ENCODE data around the gene SAMD9.
"Not testable (repeated sequence)": the region's sequence is repeated elsewhere in the genome, so short reads cannot be mapped to it uniquely, and the experiment has no call there.

SAMD9 gene

DNA sequence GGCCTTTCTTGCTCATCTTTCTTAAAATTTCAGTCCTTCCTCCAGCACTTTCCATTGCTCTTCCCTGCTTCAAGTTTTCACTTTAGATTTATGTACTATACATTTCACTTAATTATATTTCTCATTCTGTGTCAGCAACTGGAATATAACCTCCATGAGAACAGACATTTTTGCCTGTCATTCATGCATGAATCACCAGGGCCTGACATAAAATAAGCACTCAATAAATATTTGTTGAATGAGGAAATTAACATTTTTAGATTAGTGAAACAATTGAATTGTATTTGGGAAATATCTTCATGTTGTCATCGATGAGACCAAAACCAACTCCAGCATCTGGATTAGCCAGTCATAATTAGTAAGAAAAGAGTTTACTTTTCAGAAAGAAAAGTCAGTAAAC lies 24.3 kb upstream of the SAMD9 start:
- TF ChIP-seq, protein P1, sequence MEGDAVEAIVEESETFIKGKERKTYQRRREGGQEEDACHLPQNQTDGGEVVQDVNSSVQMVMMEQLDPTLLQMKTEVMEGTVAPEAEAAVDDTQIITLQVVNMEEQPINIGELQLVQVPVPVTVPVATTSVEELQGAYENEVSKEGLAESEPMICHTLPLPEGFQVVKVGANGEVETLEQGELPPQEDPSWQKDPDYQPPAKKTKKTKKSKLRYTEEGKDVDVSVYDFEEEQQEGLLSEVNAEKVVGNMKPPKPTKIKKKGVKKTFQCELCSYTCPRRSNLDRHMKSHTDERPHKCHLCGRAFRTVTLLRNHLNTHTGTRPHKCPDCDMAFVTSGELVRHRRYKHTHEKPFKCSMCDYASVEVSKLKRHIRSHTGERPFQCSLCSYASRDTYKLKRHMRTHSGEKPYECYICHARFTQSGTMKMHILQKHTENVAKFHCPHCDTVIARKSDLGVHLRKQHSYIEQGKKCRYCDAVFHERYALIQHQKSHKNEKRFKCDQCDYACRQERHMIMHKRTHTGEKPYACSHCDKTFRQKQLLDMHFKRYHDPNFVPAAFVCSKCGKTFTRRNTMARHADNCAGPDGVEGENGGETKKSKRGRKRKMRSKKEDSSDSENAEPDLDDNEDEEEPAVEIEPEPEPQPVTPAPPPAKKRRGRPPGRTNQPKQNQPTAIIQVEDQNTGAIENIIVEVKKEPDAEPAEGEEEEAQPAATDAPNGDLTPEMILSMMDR (IDR thresholded peaks at IDR 0.05; ENCODE audit: borderline replicate concordance, insufficient read depth, low read depth, low read length), result no peak
- no peak overlapping the region for H3K4me3 ChIP-seq (ENCODE audit: low read depth, low read length)

DNA sequence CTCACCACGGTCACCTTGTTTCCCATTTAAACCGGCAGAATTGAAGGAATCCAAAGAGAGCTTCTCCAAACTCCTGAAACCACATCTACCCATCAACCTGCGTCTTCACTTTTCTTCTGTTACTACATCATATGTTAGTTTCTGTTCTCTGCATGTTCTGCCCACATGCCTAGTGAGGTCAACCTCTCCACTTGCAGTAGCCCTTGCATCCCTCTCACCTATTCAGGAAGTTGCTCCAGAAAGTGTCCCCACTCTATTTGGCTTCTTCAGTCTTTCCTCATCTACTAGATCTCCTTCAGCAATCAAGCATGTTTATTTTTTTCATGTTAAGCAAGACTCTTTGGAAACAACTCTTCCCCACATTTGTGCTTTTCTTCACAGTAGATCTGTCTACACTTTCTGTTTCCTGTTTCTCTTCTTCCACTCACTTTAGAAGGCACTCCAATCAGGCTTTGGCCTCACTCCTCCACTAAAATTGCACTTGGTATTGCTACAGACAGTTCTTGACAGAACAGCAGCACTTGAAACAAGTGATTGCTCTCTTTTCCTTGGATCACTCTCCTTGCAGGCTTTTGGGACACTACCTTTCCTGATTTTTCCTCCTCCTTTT lies 22.9 kb upstream of the SAMD9 start:
- no peak overlapping the region for H3K4me3 ChIP-seq (ENCODE audit: low read depth, low read length)
- TF ChIP-seq, protein P1 (IDR thresholded peaks at IDR 0.05; ENCODE audit: borderline replicate concordance, insufficient read depth, low read depth, low read length), result no peak

GRCh38 chr7:93138576-93138975 lies 20.8 kb upstream of the SAMD9 start:
- TF ChIP-seq, protein P1 (IDR thresholded peaks at IDR 0.05; ENCODE audit: borderline replicate concordance, insufficient read depth, low read depth, low read length), result no peak
- no peak overlapping the region for H3K4me3 ChIP-seq (ENCODE audit: low read depth, low read length)

DNA sequence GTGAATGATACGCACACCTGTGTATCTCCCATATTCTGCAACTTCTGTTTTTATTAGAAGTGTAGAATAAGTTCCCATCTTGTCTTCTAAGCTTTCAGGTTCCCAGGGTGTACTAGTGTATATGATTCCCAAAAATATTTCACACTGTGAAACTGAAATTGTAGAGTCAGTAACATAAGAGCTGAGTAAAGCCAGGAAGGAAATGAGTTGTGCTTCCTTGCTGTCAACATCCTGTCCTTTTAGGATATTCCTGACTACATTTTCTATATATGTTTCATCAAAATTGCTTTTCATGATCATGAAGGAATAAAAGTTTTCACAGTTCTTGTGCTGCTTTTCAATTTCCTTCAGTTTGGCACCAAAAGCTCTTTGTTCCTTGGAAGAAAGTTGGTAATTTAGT lies 15.2 kb upstream of the SAMD9 start:
- TF ChIP-seq, protein P1 (IDR thresholded peaks at IDR 0.05; ENCODE audit: borderline replicate concordance, insufficient read depth, low read depth, low read length), result no peak
- H3K4me3 ChIP-seq (ENCODE audit: low read depth, low read length), result no peak overlapping the region

GRCh38 chr7:93132216-93132615 lies 14.4 kb upstream of the SAMD9 start:
- TF ChIP-seq, protein P1 (IDR thresholded peaks at IDR 0.05; ENCODE audit: borderline replicate concordance, insufficient read depth, low read depth, low read length), result no peak
- H3K4me3 ChIP-seq (ENCODE audit: low read depth, low read length), result no peak overlapping the region

- not testable (repeated sequence) for H3K4me3 ChIP-seq (ENCODE audit: low read depth, low read length)
Observed at GRCh38 chr7:93126954-93127353, 9.2 kb upstream of the SAMD9 start.

DNA sequence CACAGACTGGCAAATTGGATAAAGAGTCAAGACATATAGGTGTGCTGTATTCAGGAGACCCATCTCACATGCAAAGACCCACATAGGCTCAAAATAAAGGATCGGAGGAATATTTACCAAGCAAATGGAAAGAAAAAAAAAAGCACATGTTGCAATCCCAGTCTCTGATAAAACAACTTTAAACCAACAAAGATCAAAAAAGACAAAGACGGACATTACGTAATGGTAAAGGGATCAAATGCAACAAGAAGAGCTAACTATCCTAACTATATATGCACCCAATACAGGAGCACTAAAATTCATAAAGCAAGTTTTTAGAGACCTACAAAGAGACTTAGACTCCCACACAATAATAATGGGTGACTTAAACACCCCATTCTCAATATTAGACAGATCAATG lies 5.8 kb upstream of the SAMD9 start:
- not testable (repeated sequence) for H3K4me3 ChIP-seq (ENCODE audit: low read depth, low read length)

GRCh38 chr7:93120592-93121549 lies 3.1 kb upstream of the SAMD9 start:
- no peak overlapping the region for H3K4me3 ChIP-seq (ENCODE audit: low read depth, low read length)
- TF ChIP-seq, protein P1 (IDR thresholded peaks at IDR 0.05; ENCODE audit: borderline replicate concordance, insufficient read depth, low read depth, low read length), result no peak
